Glomerular endothelial cell (primary cell): ENCODE measurements around the gene FPR1. TPM values are rescaled to one million over a fixed set of nuclear protein-coding genes. Genes with fewer than 3 reads are reported as not detected.
"Not testable (repeated sequence)": the region's sequence is repeated elsewhere in the genome, so short reads cannot be mapped to it uniquely, and the experiment has no call there.

Experiments
- DNase-seq: peaks from one replicate; pipeline ENCODE4 v3.0.0-alpha.2; 2011; ENCODE audit warnings: low read depth, low spot score; ENCODE audit errors: extremely low read depth
- total RNA-seq: library from RNA; depleted of rRNA; stranded (reverse); fragments of >200 nt; gene quantifications from 2 replicates; pipeline ENCODE4 v1.2.3, GENCODE V29; 2015

Gene FPR1
- total RNA-seq, 1 donor from 2014 or later, result not detected

DNA sequence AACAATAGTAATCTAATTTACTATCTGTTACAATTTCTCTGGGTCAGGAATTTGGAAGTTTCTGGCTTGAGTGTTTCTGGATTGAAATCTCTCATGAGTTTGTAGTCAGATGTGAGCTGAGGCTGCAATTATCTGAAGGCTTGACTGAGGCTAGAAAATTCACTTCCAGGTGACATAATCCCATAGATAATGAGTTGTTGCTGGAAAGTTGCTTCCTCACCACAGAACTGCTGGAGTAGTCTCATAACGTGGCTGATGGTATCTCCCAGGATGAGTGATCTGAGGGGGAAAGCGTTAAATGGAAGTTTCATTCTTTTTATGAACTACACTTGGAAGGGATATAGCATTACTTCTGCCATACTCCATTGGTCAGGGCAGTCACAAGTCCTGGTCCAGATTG is 28.0 kb upstream of the FPR1 start:
- DNase-seq, result no peak

DNA sequence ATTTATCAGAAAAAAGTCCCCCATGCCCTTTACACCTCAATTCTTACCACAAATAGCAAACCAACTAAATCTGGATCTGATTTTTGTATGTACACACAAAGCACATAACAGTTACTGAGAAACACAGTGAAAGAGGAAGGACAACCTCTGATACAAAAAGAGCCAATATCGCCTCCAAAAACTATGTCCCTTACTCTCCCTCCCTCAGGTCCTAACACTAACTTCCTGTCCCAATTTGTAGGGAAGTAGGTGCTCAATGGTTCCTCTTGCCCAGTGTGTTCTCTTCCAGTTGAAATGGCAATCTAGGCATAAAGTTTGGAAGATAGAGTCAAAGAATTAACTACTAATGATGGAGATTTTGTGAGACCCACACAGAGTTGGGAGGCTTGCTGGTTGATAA is 27.5 kb upstream of the FPR1 start:
- no peak for DNase-seq

DNA sequence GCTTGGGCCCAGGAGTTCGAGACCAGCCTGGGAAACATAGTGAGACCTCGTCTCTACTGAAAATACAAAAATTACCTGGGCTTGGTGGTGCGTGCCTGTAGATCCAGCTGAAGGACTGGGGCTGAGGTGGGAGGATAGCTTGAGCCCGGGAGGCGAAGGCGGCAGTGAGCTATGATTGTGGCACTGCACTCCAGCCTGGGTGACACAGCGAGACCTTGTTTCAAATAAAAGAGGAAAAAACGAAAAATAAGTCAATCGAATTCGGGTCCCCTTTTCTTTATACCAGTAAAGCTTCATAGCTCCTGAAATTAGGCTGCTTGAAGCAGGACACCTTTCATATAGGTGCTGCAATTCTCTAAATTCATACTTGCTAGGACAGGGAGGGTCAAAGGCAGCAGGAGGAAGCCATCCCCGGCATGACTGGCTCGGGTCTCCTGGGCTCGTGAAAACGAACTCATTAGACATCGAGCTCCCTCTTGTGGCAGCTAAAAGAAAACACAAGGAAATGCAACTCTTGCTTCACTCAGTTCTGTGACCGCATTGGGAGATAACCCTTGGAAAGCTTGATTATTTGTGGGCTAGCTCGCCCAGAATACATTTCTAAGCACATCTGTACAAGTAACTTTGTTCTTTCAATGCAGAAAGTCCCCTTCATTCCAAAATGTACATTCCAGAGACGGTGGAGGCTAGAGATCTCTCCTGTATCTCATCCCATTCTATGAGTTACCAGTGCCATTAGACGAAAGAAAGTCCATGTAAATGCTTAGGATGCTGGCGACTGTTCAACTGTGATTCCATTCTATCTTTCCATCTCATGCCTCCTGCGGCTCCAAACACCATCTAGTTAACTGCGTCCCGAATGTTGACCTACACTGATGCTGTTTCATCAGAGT is 26.1 kb upstream of the FPR1 start:
- peak; percentile 71 for DNase-seq

DNA sequence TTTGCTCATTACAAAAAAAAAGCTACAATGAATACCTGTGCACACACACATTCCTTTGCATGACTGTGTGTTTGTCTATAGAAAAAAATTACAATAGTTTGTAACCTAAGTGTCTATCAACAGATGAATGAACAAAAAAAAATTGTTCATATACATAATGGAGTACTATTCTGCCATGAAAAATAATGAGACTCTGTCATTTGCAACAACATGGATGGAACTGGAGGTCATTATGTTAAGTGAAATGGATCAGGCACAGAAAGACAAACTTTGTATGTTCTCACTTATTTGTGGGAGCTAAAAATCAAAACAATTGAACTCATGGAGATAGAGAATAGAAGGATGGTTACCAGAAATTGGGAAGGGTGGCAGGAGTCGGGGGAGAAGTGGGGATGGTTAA is 24.9 kb upstream of the FPR1 start:
- not testable (repeated sequence) for DNase-seq

DNA sequence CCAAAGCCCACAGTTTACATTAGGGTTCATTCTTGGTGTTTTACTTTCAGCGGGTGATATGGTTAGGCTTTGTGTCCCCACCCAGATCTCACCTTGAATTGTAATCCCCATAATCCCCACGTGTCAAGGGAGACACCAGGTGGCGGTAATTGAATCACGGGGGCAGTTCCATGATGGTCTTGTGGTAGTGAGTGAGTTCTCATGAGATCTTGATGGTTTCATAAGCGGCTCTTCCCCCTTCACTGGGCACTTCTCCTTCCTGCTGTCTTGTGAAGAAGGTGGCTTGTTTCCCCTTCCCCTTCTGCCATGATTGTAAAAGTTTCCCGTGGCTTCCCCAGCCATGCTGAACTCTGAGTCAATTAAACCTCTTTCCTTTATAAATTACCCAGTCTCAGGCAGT is 21.3 kb upstream of the FPR1 start:
- no peak for DNase-seq

DNA sequence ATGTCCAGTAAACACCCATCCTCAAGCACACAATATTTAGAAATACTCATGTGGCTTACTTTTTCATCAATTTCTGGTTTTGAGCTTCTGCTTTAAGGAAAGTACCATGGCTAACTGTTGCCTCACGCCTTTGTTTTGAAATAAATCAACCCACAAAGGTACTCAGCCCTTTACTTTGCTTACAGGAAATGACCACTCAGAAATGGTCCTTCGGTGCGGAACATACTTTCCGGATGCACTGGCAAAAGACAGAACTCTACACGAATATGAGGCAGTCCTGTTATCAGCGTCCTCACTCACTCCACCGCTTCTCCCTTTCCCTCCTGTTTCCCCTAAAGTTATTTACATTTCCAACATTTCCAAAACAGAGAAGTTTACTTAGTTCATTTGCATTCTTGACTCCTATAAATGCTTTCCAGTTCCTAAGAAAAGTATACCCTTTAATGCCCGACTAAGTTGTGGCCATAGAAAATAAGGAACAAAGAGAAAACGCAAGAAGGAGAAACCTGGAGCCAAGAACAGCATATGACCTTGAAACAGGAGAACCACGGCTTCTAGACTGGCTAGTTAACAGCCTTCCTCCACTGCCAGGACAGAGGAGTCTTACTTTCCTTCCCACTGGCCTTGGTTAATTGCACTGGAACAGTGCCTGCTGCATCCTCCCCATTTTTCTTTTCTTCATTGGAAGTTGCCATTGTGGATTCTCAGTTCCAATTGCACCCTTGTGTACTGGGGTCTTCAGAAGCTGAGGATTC is 19.9 kb upstream of the FPR1 start:
- DNase-seq, result no peak

DNA sequence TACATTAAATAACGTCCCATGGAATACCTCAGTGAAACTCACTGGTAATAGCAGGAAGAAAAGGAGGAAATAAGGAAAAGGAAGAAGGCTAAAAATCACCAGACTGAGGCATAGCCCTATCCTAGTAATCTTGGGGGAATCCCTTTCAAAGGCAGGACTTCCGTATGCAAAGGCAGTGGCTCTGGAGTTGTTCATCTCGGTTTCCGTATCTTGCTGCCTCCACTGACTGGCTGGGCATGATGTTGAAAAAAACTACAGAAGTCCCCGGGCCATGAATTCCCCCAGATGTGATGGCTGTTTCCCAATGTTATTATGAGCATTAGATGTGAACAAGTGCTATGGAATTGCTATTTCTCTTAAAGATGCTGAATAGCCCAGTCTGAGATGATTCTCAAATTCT is 14.8 kb upstream of the FPR1 start:
- DNase-seq, result no peak

DNA sequence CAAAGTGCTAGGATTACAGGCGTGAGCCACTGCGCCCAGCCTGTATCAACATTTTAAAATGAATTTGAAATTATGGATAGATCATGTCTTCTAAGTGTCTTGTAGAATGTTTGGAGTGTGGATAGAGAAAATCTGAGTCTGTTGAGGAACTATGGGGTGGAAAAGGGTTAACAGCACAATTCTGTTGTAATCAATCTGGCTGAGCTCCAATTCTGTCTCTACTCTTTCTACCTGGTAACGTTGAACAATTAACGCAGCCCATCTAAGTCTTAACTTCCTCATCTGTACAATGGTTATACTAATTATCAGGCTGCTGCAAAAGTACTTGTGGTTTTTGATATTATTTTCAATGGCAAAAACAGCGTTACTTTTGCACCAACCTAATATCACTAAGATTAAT is 13.4 kb upstream of the FPR1 start:
- no peak for DNase-seq

DNA sequence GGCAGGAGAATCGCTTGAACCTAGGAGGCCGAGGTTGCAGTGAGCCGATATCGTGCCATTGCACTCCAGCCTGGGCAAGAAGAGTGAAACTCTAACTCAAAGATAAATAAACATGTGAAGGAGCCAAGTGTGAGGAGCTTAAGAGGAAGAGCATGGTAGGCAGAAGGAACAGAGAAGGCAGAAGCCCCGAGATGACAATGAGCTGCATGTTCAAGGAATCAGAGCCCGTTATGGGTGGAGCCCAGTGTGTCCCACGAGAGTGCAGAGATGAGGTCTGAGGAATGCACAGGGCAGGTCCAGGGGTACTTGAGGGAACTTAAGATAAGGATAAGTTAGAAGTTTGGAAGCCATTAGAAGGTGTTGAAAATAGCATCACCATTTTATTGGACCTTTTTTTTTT is 10.0 kb upstream of the FPR1 start:
- no peak for DNase-seq

DNA sequence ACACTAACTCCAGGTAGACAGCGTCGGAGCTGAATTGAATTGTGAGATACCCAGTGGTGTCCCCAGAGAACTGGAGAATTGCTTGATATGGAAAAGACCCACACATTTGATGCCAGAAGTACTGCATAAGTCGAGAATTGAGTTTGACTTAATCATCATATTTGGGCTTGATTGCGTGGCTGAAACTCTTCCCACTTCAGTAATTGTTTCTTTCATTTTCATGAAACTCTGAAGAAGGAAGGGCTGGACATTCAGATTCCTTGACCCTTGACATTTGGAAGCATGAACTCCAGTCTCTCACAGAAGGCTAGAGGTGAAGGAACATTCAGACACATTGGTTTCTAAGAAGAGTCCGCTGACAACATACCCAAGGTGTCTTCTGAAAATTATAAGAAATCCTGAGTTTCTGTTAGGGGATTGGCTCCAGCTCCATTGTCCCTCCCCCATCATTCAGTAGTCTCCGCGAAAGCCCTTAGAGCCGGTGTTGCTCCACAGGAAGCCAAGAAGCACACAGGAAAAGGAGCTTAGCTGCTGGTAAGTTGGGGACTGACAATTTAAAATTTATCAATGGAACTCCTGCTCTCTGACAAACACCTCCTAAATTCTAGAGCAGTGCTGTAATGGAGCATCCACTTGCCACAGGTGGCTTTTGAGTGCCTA is 9.1 kb upstream of the FPR1 start, which contains the start of gene FPR2:
TSS of gene FPR2 (plus strand) at position 484 of the 660 bp plus-strand sequence. CDS start 7,479 bp downstream, outside the sequence.
- no peak for DNase-seq

DNA sequence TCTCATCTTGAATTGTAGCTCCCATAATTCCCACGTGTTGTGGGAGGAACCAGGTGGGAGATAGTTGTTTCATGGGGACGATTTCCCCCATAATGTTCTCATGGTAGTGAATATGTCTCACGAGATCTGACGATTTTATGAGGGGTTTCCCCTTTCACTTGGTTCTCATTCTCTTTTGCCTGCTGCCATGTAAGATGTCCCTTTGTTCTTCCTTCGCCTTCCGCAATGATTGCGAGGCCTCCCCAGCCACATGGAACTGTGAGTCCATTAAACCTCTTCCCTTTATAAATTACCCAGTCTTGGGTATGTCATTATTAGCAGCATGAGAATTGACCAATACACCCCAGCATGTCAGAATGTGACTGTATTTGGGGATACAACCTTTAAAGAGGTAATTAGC is 3.9 kb upstream of the FPR1 start:
- no peak for DNase-seq

DNA sequence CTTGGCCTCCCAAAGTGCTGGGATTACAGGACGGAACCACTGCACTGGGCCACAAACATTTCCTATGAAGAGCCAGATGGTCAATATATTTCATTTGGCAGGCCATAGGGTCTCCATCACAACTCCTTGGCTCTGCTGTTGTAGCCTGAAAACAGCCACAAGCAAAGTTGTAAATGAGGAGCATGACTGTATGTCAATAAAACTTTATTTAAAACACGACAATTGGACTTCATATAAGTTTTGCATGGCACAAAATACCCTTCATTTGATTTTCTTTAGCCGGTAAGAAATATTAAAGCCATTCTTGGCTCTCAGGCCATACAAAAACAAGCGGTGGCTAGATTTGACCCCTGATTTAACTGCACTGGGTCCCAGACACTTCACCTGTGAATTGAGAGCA is 3.1 kb upstream of the FPR1 start:
- DNase-seq, result no peak

DNA sequence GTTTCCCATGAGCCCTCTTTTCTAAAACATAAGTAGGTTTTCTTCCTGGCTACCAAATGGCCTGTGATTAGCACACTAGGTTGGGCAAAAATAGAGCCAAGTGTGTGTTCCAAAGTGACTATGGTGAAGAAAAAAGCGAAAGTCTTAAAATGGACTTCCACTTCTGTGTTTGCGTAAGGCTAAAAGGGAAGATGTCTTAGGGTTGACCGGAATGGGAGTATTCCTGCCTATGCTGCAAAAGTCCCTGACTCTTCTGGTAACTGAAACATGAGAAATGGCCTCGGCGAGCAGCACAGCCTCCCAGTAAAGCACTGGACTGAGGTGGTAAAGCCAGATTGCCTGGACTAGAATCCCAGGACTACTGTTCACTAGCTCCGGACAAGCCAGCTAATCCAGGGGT is 2.4 kb upstream of the FPR1 start:
- no peak for DNase-seq

DNA sequence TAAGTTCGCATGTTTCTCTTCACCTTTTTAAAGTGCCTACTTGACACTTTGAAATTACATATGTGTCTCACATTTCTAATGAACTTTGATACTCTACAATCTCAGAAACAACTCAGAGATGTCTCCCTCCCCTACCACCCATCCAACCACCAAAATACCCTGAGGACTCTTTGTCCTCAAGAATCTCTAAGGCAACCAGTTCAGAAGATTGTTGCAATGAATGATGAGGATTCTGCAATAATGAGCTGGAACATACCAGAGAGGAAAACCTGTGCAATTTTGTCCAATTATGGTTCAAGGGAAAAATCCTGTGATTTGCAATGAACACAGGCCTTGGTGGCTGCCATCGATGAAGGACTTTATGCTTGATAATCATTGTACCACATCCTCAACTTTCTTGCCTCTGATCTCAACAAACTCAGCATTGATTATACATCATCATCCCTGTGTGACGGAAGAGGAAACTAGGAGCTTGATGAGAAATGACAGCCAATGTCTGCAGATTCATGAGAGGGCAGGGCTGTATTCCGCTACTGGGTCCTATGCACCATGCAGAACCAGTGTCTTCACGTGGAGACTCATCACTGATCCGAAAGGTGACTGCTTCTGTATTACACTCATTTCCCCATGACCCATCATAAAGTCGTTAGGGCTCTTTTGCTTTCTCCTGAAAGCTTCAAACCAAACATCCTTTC is 1.1 kb downstream of the FPR1 start:
- no peak for DNase-seq

DNA sequence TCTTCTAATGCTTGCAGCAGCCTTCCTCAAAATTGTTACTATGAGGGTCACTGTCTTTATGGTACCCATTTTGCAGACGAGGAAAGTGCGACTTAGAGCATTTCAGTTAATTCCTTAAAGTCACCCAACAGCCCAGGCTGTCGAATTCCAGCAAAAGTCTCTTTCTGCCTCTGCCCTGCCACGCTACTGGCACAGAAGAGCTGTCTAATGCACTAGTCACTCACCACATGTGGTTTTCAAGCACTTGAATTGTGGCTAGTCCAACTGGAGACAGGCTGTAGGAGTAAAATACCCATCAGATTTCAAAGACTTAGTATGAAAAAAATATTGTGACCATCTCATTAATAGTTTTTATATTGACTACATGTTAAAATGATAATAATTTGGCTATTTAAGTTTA is 1.7 kb downstream of the FPR1 start:
- DNase-seq, result no peak

DNA sequence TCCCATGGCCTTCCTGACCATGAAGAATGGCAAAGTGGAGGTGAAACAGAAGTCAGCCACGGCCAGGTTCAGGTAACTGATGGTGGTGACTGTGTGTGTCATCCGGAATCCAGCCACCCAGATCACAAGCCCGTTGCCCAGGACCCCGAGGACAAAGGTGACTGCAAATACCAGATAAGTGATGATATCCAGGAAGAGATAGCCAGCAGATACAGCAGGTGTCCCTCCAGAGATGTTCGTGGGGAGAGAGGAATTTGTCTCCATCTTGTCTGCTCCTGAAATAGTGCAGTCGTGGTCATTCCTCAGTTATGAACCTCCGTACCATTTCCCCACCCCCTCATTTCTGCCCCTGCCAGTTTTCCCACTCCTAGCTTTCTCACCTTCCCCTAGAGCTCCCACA is 4.9 kb downstream of the FPR1 start:
- no peak for DNase-seq

DNA sequence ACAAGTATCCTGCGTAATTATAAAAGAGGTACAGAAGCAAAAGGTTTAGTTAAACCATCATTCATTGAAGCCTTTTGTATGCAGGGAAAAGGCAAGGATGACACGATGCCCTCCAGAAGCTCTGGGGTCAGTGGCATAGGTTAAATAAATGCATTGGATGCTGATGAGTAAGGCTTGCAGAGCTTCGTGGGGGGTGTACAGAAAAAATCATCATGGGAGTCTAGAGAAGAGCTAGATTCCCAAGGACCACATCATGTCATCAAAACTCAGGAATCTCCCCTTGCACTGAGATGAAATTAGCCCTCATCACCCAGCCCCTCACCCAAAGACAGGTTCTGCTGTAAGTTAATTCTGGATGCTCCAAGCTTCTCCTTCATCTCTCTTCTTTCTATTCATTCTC is 8.3 kb downstream of the FPR1 start:
- no peak for DNase-seq

DNA sequence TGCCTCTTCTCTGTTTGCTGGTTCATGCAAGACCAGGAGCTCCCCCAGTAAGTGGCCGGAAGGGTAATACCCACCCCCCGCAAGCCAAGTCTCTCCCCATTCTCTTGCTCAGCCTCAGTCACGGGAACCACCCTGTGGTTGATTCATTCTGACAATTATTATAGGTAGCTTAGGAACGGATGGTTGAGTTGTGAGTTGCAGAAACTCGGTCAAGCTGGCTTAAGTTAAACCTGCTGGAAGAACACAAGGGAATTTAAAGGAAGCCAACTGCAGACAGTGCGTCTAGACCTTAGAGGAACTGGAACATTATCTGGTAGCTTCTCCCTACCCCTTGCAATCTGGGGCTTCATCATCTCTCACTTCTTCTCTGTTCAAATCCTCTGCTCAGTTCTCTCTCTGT is 8.9 kb downstream of the FPR1 start:
- no peak for DNase-seq

DNA sequence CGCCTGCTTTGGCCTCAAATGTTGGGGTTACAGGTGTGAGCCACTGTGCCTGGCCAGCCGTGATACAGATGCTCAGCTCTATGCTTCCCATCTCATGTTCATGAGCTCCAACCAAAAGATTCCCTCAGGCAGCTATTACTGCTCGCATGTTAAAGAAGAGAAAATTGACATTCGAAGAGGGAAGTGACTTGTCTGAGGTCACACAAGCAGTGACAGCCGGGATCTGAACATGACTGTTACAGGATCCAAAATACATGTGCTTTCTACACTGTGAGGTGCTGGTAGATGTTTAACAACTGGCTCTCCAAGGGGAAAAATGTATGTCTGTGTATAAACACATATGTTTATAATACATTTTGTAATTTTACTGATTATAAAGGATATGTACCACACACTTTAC is 11.3 kb downstream of the FPR1 start:
- DNase-seq, result no peak

DNA sequence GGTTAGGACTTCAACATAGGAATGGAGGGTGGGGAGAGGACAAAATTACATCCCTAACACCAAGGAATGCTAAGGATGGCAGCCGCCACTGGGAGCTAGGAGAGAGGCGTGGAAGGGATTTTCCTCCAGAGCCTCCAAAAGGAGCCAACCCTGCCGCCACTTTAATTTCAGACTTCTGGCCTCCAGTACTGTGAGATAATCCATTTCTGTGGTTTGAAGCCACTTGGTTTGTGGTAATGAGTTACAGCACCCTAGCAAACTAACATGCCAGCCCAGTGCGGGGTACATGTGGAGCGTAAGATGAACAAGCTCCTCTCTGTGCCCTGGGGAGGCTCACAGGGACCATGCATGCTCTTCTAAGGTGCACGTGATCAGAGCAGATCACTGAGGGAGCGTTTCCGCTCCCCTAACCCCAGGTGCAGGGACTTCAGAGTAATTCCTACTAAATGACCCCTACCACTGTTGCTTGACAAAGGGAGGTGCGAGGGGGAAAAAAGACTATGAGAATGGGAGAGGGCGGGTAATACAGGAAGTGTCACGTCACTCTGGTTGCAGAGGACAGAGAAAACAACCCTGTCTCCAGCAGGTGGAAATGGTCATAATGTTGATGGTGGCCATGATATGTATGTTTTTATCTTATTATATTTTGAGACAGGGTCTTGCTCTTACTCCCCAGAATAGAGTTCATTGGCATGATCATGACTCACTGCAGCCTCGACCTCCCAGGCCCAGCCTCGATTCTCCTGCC is 12.0 kb downstream of the FPR1 start:
- no peak for DNase-seq
